Smooth muscle cell (in vitro differentiated cells): ENCODE data around the gene CYP4A22. TPM values are rescaled to one million over a fixed set of nuclear protein-coding genes. Genes with fewer than 3 reads are reported as not detected.
"Not testable (repeated sequence)": the region's sequence is repeated elsewhere in the genome, so short reads cannot be mapped to it uniquely, and the experiment has no call there.

Source experiments
- DNase-seq: peaks from one replicate; lab custom pipeline; 2025; ENCODE audit not compliant: unreplicated experiment; lab: John Stamatoyannopoulos, UW
- H2AFZ ChIP-seq: fragments of 200-600 bp; sonication (generic); 2 replicates; pipeline ENCODE4 v1.6.0; 2016; ENCODE audit warnings: antibody characterized with exemption, low read depth, mild to moderate bottlenecking
- H3F3A ChIP-seq: fragments of 200-600 bp; sonication (generic); 2 replicates; pipeline ENCODE4 v1.6.0; 2017; ENCODE audit warnings: antibody characterized with exemption, low read depth
- H3K27ac ChIP-seq: fragments of 200-600 bp; sonication (generic); 2 replicates; pipeline ENCODE4 v1.5.1; 2016; ENCODE audit warnings: low read depth, mild to moderate bottlenecking
- H3K27me3 ChIP-seq: fragments of 200-600 bp; sonication (generic); 2 replicates; pipeline ENCODE4 v1.6.1; 2016; ENCODE audit warnings: low read depth, mild to moderate bottlenecking
- H3K36me3 ChIP-seq: fragments of 200-600 bp; sonication (generic); 2 replicates; pipeline ENCODE4 v1.5.1; 2016; ENCODE audit warnings: low read depth
- H3K4me1 ChIP-seq: fragments of 200-600 bp; sonication (generic); 2 replicates; pipeline ENCODE4 v1.5.1; 2016; ENCODE audit warnings: low read depth
- H3K4me2 ChIP-seq: fragments of 200-600 bp; sonication (generic); 2 replicates; pipeline ENCODE4 v1.6.0; 2016; ENCODE audit warnings: mild to moderate bottlenecking
- H3K4me3 ChIP-seq: fragments of 200-600 bp; sonication (generic); 2 replicates; pipeline ENCODE4 v1.5.1; 2016; ENCODE audit warnings: mild to moderate bottlenecking
- H3K79me2 ChIP-seq: fragments of 200-600 bp; sonication (generic); 2 replicates; pipeline ENCODE4 v1.6.0; 2016; ENCODE audit warnings: low read depth, mild to moderate bottlenecking
- H3K9ac ChIP-seq: fragments of 200-600 bp; sonication (generic); 2 replicates; pipeline ENCODE4 v1.6.0; 2016; ENCODE audit warnings: low read depth
- H3K9me3 ChIP-seq: fragments of 200-600 bp; sonication (generic); replicated peaks from 2 replicates; pipeline ENCODE4 v1.5.1; 2016; ENCODE audit warnings: low read depth
- H4K20me1 ChIP-seq: fragments of 200-600 bp; sonication (generic); 2 replicates; pipeline ENCODE4 v1.6.0; 2016; ENCODE audit warnings: low read depth
- WGBS: methylation state at CpG from one replicate; pipeline ENCODE4 v1.1.7; 2016; ENCODE audit warnings: low lambda C conversion rate; 5-methylcytosine and 5-hydroxymethylcytosine counted together
- polyA plus RNA-seq: library from polyadenylated mRNA; unstranded; fragments of >200 nt; fragmentation: Nextera tagmentation; extraction: Ambion mirVana; gene quantifications from 2 replicates; pipeline ENCODE4 v1.2.1, GENCODE V29; 2016
- total RNA-seq: library from RNA; depleted of rRNA; stranded (reverse); fragments of >200 nt; gene quantifications from 2 replicates; pipeline ENCODE4 v1.2.3, GENCODE V29; 2014
- TF ChIP-seq, protein P1 (sequence below): fragments of 200-600 bp; sonication (generic); IDR thresholded peaks from 2 replicates; pipeline ENCODE4 v1.5.1; 2017; ENCODE audit warnings: borderline replicate concordance, mild to moderate bottlenecking, antibody characterized with exemption; ENCODE audit not compliant: insufficient read depth, poor library complexity, severe bottlenecking

CYP4A22 gene
- total and polyA plus RNA-seq, 2 experiments from 2014 or later: not detected

DNA sequence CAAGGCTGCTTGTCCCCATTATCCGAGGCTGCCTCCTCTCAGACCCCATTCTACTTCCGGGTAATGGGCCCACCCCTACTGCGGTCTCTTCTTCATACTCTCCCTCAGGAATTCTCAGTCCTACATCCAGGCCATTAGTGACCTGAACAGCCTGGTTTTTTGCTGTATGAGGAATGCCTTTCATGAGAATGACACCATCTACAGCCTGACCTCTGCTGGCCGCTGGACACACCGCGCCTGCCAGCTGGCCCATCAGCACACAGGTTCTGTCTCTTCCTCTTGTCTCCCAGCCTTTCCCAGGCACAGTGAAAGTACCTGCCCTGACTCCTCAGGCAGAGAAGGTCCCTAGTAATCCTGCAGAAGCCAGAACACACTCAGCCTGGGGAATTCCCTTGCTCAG, 6.4 kb downstream of the CYP4A22 start:
- not testable (repeated sequence) for H4K20me1 ChIP-seq
- TF ChIP-seq, protein P1, sequence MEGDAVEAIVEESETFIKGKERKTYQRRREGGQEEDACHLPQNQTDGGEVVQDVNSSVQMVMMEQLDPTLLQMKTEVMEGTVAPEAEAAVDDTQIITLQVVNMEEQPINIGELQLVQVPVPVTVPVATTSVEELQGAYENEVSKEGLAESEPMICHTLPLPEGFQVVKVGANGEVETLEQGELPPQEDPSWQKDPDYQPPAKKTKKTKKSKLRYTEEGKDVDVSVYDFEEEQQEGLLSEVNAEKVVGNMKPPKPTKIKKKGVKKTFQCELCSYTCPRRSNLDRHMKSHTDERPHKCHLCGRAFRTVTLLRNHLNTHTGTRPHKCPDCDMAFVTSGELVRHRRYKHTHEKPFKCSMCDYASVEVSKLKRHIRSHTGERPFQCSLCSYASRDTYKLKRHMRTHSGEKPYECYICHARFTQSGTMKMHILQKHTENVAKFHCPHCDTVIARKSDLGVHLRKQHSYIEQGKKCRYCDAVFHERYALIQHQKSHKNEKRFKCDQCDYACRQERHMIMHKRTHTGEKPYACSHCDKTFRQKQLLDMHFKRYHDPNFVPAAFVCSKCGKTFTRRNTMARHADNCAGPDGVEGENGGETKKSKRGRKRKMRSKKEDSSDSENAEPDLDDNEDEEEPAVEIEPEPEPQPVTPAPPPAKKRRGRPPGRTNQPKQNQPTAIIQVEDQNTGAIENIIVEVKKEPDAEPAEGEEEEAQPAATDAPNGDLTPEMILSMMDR: peak; percentile 10

GRCh38 chr1:47146495-47146894, 9.3 kb downstream of the CYP4A22 start:
- H3K9me3 ChIP-seq, DNase-seq, H2AFZ ChIP-seq, H3K79me2 ChIP-seq, H3K36me3 ChIP-seq, H3K4me2 ChIP-seq, H3K27ac ChIP-seq, H3K4me3 ChIP-seq, H3K9ac ChIP-seq, H3K27me3 ChIP-seq, H3K4me1 ChIP-seq, H4K20me1 ChIP-seq, H3F3A ChIP-seq: not testable (repeated sequence)
- 76% methylated on average over 1 of the region's 1 CpG for WGBS

More for the DNA sequence above, 6.4 kb downstream of the CYP4A22 start:
- H3K36me3 ChIP-seq, H3K4me3 ChIP-seq, H2AFZ ChIP-seq, H3K9ac ChIP-seq, H3K9me3 ChIP-seq, H3K79me2 ChIP-seq, H3K4me1 ChIP-seq, DNase-seq, H3K27ac ChIP-seq, H3K4me2 ChIP-seq, H3F3A ChIP-seq, H3K27me3 ChIP-seq: not testable (repeated sequence)
- 56% methylated on average over 6 of the region's 6 CpGs for WGBS

DNA sequence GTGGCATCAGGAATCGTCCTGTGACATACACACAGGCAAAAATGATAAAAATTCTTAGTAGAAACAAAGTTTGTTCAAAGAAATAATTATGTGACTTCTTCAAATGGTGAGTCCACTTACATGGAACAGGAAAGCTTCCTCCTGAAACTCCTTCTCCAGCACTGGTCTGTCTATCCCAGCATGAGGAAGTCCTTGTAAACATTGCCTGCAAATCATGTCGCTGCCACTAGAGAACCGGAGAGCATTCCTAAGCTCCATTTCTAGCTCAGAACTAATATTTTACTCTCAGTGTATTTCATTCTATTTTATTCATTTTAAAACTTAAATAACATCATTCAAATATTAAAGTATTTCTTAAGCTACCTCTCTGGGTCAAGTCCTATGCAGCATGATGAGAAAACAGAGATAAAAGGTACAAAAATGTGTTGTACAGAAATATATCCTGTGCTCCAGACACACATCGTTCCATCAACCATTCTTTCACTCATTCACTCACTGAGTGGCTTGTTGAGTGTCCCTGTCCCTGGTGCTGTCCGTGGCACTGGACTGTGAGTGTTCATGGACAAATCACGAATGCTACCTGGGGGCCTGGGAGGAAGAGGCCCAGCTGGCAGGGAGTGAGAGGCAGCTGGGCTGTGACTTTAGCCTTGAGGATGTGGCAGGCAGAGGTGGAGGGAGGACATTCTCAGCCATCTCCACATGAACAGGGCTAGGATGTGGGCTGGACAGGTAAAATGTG, 10.0 kb downstream of the CYP4A22 start:
- Histone ChIP-seq H3F3A (no peaks in the 10 kb centered on the region), H3K4me1 (no peaks in the 10 kb centered on the region), H4K20me1 (no peaks in the 10 kb centered on the region), H2AFZ (no peak overlapping the region), H3K27ac (no peak overlapping the region), H3K79me2 (no peaks in the 10 kb centered on the region), H3K4me3 (no peak overlapping the region), H3K9ac (no peak overlapping the region), H3K27me3 (no peaks in the 10 kb centered on the region), H3K36me3 (no peaks in the 10 kb centered on the region), H3K4me2 (no peak overlapping the region), H3K9me3 (no peaks in the 10 kb centered on the region)
- TF ChIP-seq, protein P1: no peak
- WGBS: 70% methylated on average over 6 of the region's 6 CpGs
- no peak for DNase-seq

- not testable (repeated sequence) for H2AFZ ChIP-seq, H4K20me1 ChIP-seq, H3K4me3 ChIP-seq, H3K27me3 ChIP-seq, H3K9ac ChIP-seq, H3K4me2 ChIP-seq, H3K4me1 ChIP-seq, H3K36me3 ChIP-seq, DNase-seq, H3K79me2 ChIP-seq, H3F3A ChIP-seq, H3K9me3 ChIP-seq, H3K27ac ChIP-seq
- WGBS: 50% methylated on average over 9 of the region's 9 CpGs
These were observed 11.9 kb downstream of the CYP4A22 start for GRCh38 chr1:47149162-47149561.

GRCh38 chr1:47156457-47156856, 19.2 kb downstream of the CYP4A22 start:
- not testable (repeated sequence) for H3K36me3 ChIP-seq, DNase-seq, H3K9me3 ChIP-seq, H3K27ac ChIP-seq, H4K20me1 ChIP-seq, H3K4me2 ChIP-seq, H3K27me3 ChIP-seq, H3F3A ChIP-seq, H3K4me1 ChIP-seq, H3K79me2 ChIP-seq, H3K9ac ChIP-seq, H2AFZ ChIP-seq, H3K4me3 ChIP-seq

GRCh38 chr1:47157957-47158356, 20.7 kb downstream of the CYP4A22 start:
- WGBS: 90% methylated on average over 3 of the region's 3 CpGs
- not testable (repeated sequence) for H3K27me3 ChIP-seq, H3K27ac ChIP-seq, H3K4me2 ChIP-seq, H3K79me2 ChIP-seq, H2AFZ ChIP-seq, H3K4me3 ChIP-seq, H3K36me3 ChIP-seq, H3K9ac ChIP-seq, H3K4me1 ChIP-seq, H3F3A ChIP-seq, H3K9me3 ChIP-seq, H4K20me1 ChIP-seq, DNase-seq
